ENCODE data around the gene CLASP2.

GRCh38 chr3:33557829-33558228, 160.2 kb downstream of the CLASP2 start:
- no peak for TF ChIP-seq EZH2 (IDR thresholded peaks at IDR 0.05; ENCODE audit: insufficient read depth, poor library complexity, severe bottlenecking)
- no peak for TF ChIP-seq EZH2phosphoT487 (IDR thresholded peaks at IDR 0.05; ENCODE audit: insufficient read depth, low read depth)

Measured in GM23248 (cell line).